PC-3 (cell line): Measurements from ENCODE around the gene IL1RAPL1. TPM values are rescaled to one million over a fixed set of nuclear protein-coding genes. Genes with fewer than 3 reads are reported as not detected.

Experiments
- ATAC-seq: fragments of 200-7000 bp; cut with Tn5 transposase; 2 replicates; pipeline ENCODE4 v1.9.1; 2020; ENCODE audit warnings: mild to moderate bottlenecking, moderate library complexity
- BruUV-seq: library from RNA; stranded (reverse); fragments of 400-500 nt; replicated peaks from 2 replicates; lab custom pipeline; 2021; lab: Mats Ljungman, UMichigan
- CTCF ChIA-PET: fragments of 300-600 bp; sonication (Branson Sonifier 250); formaldehyde crosslinking; loops from one replicate; lab custom pipeline; 2022; ENCODE audit warnings: antibody characterized with exemption; lab: Charles Lee
- POLR2A ChIA-PET: fragments of 300-600 bp; sonication (Branson Sonifier 250); formaldehyde crosslinking; loops from one replicate; lab custom pipeline; 2022; ENCODE audit warnings: antibody characterized with exemption; ENCODE audit not compliant: unreplicated experiment; lab: Charles Lee
- DNase-seq: peaks from one replicate; pipeline ENCODE4 v3.0.0-alpha.2; 2015
- H2AFZ ChIP-seq: fragments of 300-600 bp; sonication (generic); 2 replicates; pipeline ENCODE4 v1.6.0; 2016; ENCODE audit warnings: antibody characterized with exemption, low read length
- H3F3A ChIP-seq: fragments of 300-600 bp; sonication (generic); one replicate; pipeline ENCODE4 v1.6.0; 2017; ENCODE audit warnings: antibody characterized with exemption, low read length, control low read depth, mild to moderate bottlenecking; ENCODE audit not compliant: unreplicated experiment
- H3K27ac ChIP-seq: fragments of 300-600 bp; sonication (generic); 2 replicates; pipeline ENCODE4 v1.5.1; 2016; ENCODE audit warnings: mild to moderate bottlenecking, low read length
- H3K27me3 ChIP-seq: fragments of 300-600 bp; sonication (generic); 2 replicates; pipeline ENCODE4 v1.6.1; 2016; ENCODE audit warnings: low read length, mixed read lengths
- H3K36me3 ChIP-seq: fragments of 300-600 bp; sonication (generic); 2 replicates; pipeline ENCODE4 v1.6.1; 2016; ENCODE audit warnings: low read depth, mixed run types, low read length, mixed read lengths
- H3K4me1 ChIP-seq: fragments of 300-600 bp; sonication (generic); 2 replicates; pipeline ENCODE4 v1.5.1; 2016; ENCODE audit warnings: low read length; ENCODE audit not compliant: insufficient read depth
- H3K4me2 ChIP-seq: fragments of 300-600 bp; sonication (generic); 2 replicates; pipeline ENCODE4 v1.6.0; 2016; ENCODE audit warnings: low read length
- H3K4me3 ChIP-seq: fragments of 300-600 bp; sonication (generic); 2 replicates; pipeline ENCODE4 v1.5.1; 2016; ENCODE audit warnings: mild to moderate bottlenecking, low read length, mixed read lengths
- H3K79me2 ChIP-seq: fragments of 300-600 bp; sonication (generic); 2 replicates; pipeline ENCODE4 v1.6.1; 2017; ENCODE audit warnings: low read length, mixed read lengths
- H3K9ac ChIP-seq: fragments of 300-600 bp; sonication (generic); 2 replicates; pipeline ENCODE4 v1.6.0; 2016; ENCODE audit warnings: mild to moderate bottlenecking, low read length
- H3K9me2 ChIP-seq: fragments of 300-600 bp; sonication (generic); replicated peaks from 2 replicates; pipeline ENCODE4 v1.6.1; 2016; ENCODE audit warnings: mixed run types, low read length, mixed read lengths
- H3K9me3 ChIP-seq: fragments of 300-600 bp; sonication (generic); 2 replicates; pipeline ENCODE4 v1.6.1; 2016; ENCODE audit warnings: low read length, mixed read lengths
- H4K20me1 ChIP-seq: fragments of 300-600 bp; sonication (generic); 2 replicates; pipeline ENCODE4 v1.6.1; 2016; ENCODE audit warnings: low read length, mixed read lengths
- EZH2 ChIP-seq: fragments of 300-600 bp; sonication (generic); IDR thresholded peaks from one replicate; pipeline ENCODE4 v1.6.1; 2017; ENCODE audit warnings: antibody characterized with exemption, mild to moderate bottlenecking, low read length; ENCODE audit not compliant: unreplicated experiment
- EZH2phosphoT487 ChIP-seq: fragments of 300-600 bp; sonication (generic); IDR thresholded peaks from 2 replicates; pipeline ENCODE4 v1.6.1; 2018; ENCODE audit warnings: mild to moderate bottlenecking, antibody characterized with exemption, low read length, borderline replicate concordance
- intact Hi-C: fragments of 100-400 bp; cut with micrococcal nuclease; formaldehyde crosslinking; loops from 2 replicates; pipeline ENCODE4 v1.9.0; 2023
- total RNA-seq: library from RNA; depleted of rRNA; stranded (reverse); fragments of >200 nt; gene quantifications from 2 replicates; pipeline ENCODE4 v1.2.3, GENCODE V29; 2014
- TF ChIP-seq, protein P1 (sequence below): fragments of 300-600 bp; sonication (generic); conservative IDR thresholded peaks from 2 replicates; pipeline ENCODE4 v1.5.1; 2017; ENCODE audit warnings: antibody characterized with exemption, low read depth, mild to moderate bottlenecking, low read length

Gene IL1RAPL1
- total RNA-seq, 1 experiment from 2014 or later: 0.44 TPM

DNA sequence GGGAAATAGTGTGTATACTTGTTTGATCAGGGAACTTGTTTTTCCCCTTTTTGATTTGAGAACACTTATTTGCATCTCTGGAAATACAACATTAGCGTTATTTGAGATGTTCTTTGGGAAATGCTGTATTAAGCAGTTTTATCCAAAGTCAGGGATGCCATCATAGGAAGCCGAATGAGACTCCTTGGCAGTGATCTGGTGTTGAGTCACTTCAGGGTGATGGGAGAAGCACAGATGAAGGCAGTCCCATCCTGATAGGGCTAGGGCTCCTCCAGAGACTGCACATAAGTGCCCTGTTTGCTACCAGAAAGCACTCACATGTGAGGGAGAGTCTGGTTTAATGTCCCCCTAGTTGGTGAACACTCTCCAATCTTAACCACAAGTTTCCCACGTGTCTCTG is 62.3 kb downstream of the IL1RAPL1 start:
- no peaks in the 10 kb centered on the region for H3K36me3 ChIP-seq
- BruUV-seq: no TSS peak
- no peaks in the 10 kb centered on the region for H3F3A ChIP-seq
- peaks cover 18% of the 10 kb centered on the region for H3K4me1 ChIP-seq
- no peaks in the 10 kb centered on the region for H3K27me3 ChIP-seq
- H2AFZ ChIP-seq: no peak overlapping the region
- H3K9ac ChIP-seq: no peak overlapping the region
- H3K9me3 ChIP-seq: no peaks in the 10 kb centered on the region
- no peaks in the 10 kb centered on the region for H3K9me2 ChIP-seq
- TF ChIP-seq EZH2phosphoT487 (no peak), EZH2 (no peak)
- TF ChIP-seq, protein P1, sequence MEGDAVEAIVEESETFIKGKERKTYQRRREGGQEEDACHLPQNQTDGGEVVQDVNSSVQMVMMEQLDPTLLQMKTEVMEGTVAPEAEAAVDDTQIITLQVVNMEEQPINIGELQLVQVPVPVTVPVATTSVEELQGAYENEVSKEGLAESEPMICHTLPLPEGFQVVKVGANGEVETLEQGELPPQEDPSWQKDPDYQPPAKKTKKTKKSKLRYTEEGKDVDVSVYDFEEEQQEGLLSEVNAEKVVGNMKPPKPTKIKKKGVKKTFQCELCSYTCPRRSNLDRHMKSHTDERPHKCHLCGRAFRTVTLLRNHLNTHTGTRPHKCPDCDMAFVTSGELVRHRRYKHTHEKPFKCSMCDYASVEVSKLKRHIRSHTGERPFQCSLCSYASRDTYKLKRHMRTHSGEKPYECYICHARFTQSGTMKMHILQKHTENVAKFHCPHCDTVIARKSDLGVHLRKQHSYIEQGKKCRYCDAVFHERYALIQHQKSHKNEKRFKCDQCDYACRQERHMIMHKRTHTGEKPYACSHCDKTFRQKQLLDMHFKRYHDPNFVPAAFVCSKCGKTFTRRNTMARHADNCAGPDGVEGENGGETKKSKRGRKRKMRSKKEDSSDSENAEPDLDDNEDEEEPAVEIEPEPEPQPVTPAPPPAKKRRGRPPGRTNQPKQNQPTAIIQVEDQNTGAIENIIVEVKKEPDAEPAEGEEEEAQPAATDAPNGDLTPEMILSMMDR: no peak
- H3K79me2 ChIP-seq: no peaks in the 10 kb centered on the region
- intact Hi-C loops: no loop called here
- DNase-seq (peak; percentile 59), ATAC-seq (peak; percentile 68)
- no peak overlapping the region for H3K4me3 ChIP-seq
- no peak overlapping the region for H3K4me2 ChIP-seq
- no peaks in the 10 kb centered on the region for H4K20me1 ChIP-seq
- H3K27ac ChIP-seq: no peak overlapping the region
- ChIA-PET POLR2A (no interaction called here), CTCF (no interaction called here)

- no TSS peak for BruUV-seq
- ChIA-PET CTCF (no interaction called here), POLR2A (no interaction called here)
Measured at GRCh38 chrX:28651186-28651585, 63.9 kb downstream of the IL1RAPL1 start.

GRCh38 chrX:28659269-28659668 is 72.0 kb downstream of the IL1RAPL1 start:
- CTCF ChIA-PET: no interaction called here
- no peak overlapping the region for H3K4me3 ChIP-seq
- POLR2A ChIA-PET: no interaction called here
- BruUV-seq: no TSS peak
- intact Hi-C loops: no loop called here
- H3K4me2 ChIP-seq: no peak overlapping the region
- H3K9me3 ChIP-seq: no peaks in the 10 kb centered on the region
- H3F3A ChIP-seq: no peaks in the 10 kb centered on the region
- no peaks in the 10 kb centered on the region for H3K27me3 ChIP-seq
- H2AFZ ChIP-seq: no peak overlapping the region
- no peak for ATAC-seq
- no peaks in the 10 kb centered on the region for H3K4me1 ChIP-seq
- no peaks in the 10 kb centered on the region for H3K36me3 ChIP-seq
- no peaks in the 10 kb centered on the region for H3K79me2 ChIP-seq
- no peak overlapping the region for H3K27ac ChIP-seq
- TF ChIP-seq, protein P1: peak; percentile 60
- no peak for TF ChIP-seq EZH2phosphoT487
- TF ChIP-seq EZH2: no peak
- H3K9ac ChIP-seq: no peak overlapping the region
- H3K9me2 ChIP-seq: no peaks in the 10 kb centered on the region
- DNase-seq: no peak
- H4K20me1 ChIP-seq: no peaks in the 10 kb centered on the region

More at GRCh38 chrX:28651186-28651585, 63.9 kb downstream of the IL1RAPL1 start:
- Histone ChIP-seq H4K20me1 (no peaks in the 10 kb centered on the region), H3K27me3 (no peaks in the 10 kb centered on the region), H3K9me2 (no peaks in the 10 kb centered on the region), H3K79me2 (no peaks in the 10 kb centered on the region), H3K27ac (peak overlapping the region; percentile 11; the same call in 1 of the 2 replicates), H3K9ac (no peak overlapping the region), H3K9me3 (no peaks in the 10 kb centered on the region), H3K4me3 (no peak overlapping the region), H3K4me1 (peaks cover 18% of the 10 kb centered on the region), H3K36me3 (no peaks in the 10 kb centered on the region), H2AFZ (no peak overlapping the region), H3K4me2 (peak overlapping the region; percentile 37), H3F3A (no peaks in the 10 kb centered on the region)
- intact Hi-C loops: no loop called here
- DNase-seq (peak; percentile 73), ATAC-seq (peak; percentile 93)
- TF ChIP-seq EZH2 (no peak), EZH2phosphoT487 (no peak)
- TF ChIP-seq, protein P1: no peak
